Measurements from ENCODE around the gene FAM98C. TPM values are rescaled to one million over a fixed set of nuclear protein-coding genes. Genes with fewer than 3 reads are reported as not detected.

FAM98C gene
- total RNA-seq, 1 experiment from 2014 or later, result 10.2 TPM

DNA sequence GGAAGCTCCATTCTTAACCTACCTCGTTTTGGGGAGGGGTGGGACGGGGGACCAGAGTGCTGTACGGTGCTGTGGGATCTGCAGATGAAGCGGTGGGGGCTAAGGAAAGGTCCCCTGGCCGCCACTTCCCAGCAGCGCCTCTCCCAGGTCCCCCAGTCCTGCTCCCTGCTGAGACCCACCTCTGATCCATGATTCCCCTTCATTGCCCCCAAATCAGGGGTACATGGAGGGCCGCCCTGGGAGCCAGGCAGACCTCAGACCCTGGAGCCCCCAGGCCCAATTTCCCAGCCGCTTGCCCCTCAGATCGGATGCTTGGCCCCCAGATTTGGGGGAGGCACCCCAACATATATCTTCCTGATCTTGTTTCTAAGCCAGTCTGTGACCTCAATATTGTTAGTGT is 3.8 kb upstream of the FAM98C start:
- CTCF ChIA-PET, result interaction anchor here (0.6 kb wide), 1 partner anchor 107 kb away, joined by 4 read pairs; no protein-coding TSS in a partner anchor
- no peaks in the 10 kb centered on the region for H3K9me3 Mint-ChIP-seq
- POLR2A ChIA-PET, result no interaction called here
- peaks cover 6% of the 10 kb centered on the region; the same call in 1 of the 2 replicates for H3K36me3 Mint-ChIP-seq
- H3K27me3 Mint-ChIP-seq (ENCODE audit: low read depth), result peaks cover 79% of the 10 kb centered on the region
- peaks cover 9% of the 10 kb centered on the region for H3K4me1 Mint-ChIP-seq
- no peak overlapping the region for H3K4me3 Mint-ChIP-seq
- TF ChIP-seq, protein P1, sequence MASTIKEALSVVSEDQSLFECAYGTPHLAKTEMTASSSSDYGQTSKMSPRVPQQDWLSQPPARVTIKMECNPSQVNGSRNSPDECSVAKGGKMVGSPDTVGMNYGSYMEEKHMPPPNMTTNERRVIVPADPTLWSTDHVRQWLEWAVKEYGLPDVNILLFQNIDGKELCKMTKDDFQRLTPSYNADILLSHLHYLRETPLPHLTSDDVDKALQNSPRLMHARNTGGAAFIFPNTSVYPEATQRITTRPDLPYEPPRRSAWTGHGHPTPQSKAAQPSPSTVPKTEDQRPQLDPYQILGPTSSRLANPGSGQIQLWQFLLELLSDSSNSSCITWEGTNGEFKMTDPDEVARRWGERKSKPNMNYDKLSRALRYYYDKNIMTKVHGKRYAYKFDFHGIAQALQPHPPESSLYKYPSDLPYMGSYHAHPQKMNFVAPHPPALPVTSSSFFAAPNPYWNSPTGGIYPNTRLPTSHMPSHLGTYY (CRISPR knock-in tag; IDR thresholded peaks at IDR 0.05), result no peak
- TF ChIP-seq SOX15 (CRISPR knock-in tag; IDR thresholded peaks at IDR 0.05) (no peak), FOXP1 (CRISPR knock-in tag; IDR thresholded peaks at IDR 0.05; ENCODE audit: borderline replicate concordance) (no peak), NFYB (CRISPR knock-in tag; conservative IDR thresholded peaks at IDR 0.05; ENCODE audit: low read depth) (no peak)
- TF ChIP-seq, protein P2, sequence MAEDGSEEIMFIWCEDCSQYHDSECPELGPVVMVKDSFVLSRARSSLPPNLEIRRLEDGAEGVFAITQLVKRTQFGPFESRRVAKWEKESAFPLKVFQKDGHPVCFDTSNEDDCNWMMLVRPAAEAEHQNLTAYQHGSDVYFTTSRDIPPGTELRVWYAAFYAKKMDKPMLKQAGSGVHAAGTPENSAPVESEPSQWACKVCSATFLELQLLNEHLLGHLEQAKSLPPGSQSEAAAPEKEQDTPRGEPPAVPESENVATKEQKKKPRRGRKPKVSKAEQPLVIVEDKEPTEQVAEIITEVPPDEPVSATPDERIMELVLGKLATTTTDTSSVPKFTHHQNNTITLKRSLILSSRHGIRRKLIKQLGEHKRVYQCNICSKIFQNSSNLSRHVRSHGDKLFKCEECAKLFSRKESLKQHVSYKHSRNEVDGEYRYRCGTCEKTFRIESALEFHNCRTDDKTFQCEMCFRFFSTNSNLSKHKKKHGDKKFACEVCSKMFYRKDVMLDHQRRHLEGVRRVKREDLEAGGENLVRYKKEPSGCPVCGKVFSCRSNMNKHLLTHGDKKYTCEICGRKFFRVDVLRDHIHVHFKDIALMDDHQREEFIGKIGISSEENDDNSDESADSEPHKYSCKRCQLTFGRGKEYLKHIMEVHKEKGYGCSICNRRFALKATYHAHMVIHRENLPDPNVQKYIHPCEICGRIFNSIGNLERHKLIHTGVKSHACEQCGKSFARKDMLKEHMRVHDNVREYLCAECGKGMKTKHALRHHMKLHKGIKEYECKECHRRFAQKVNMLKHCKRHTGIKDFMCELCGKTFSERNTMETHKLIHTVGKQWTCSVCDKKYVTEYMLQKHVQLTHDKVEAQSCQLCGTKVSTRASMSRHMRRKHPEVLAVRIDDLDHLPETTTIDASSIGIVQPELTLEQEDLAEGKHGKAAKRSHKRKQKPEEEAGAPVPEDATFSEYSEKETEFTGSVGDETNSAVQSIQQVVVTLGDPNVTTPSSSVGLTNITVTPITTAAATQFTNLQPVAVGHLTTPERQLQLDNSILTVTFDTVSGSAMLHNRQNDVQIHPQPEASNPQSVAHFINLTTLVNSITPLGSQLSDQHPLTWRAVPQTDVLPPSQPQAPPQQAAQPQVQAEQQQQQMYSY (CRISPR knock-in tag; IDR thresholded peaks at IDR 0.05), result no peak
- ATAC-seq (no peak), DNase-seq (ENCODE audit: low spot score) (no peak)
- H3K27ac Mint-ChIP-seq, result no peak overlapping the region

DNA sequence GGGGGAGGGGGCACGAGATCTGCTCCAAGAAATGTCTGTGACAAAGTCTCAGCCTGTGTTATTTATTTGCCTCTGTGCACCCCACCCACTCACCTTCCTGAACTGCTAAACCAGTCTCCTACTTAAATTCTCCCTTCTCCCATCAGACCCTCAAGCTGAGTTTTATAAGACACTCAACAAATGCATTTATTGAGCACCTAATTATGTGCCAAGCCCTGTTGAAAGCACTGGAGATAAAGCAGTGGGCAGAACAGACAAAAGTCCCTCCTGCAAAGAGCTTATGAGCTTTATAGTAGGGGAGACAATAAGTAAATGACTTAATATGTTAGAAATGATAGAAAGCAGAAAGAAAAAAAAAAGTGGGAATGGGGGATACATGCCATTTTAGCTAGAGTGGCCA is 3.4 kb upstream of the FAM98C start:
- no peaks in the 10 kb centered on the region for H3K9me3 Mint-ChIP-seq
- H3K27me3 Mint-ChIP-seq (ENCODE audit: low read depth), result peaks cover 83% of the 10 kb centered on the region
- ATAC-seq, result no peak
- no peak for DNase-seq (ENCODE audit: low spot score)
- peaks cover 6% of the 10 kb centered on the region; the same call in 1 of the 2 replicates for H3K36me3 Mint-ChIP-seq
- POLR2A ChIA-PET, result no interaction called here
- H3K4me1 Mint-ChIP-seq, result peaks cover 6% of the 10 kb centered on the region; the same call in 1 of the 2 replicates
- CTCF ChIA-PET, result interaction anchor here (0.6 to 1.1 kb wide), 2 partner anchors 78 to 161 kb away, joined by 3 to 6 read pairs; no protein-coding TSS in a partner anchor
- H3K27ac Mint-ChIP-seq, result no peak overlapping the region
- no peak overlapping the region for H3K4me3 Mint-ChIP-seq
- TF ChIP-seq RORB (CRISPR knock-in tag; IDR thresholded peaks at IDR 0.05) (no peak), ZNF396 (CRISPR knock-in tag; IDR thresholded peaks at IDR 0.05; ENCODE audit: borderline replicate concordance) (no peak), GABPB1 (CRISPR knock-in tag; IDR thresholded peaks at IDR 0.05) (no peak), ZNF423 (CRISPR knock-in tag; IDR thresholded peaks at IDR 0.05) (no peak), ELF4 (CRISPR knock-in tag; IDR thresholded peaks at IDR 0.05; ENCODE audit: low read depth) (no peak), IRF2 (CRISPR knock-in tag; IDR thresholded peaks at IDR 0.05; ENCODE audit: borderline replicate concordance, low read depth) (no peak), ATF1 (CRISPR knock-in tag; IDR thresholded peaks at IDR 0.05) (no peak), TCF7 (CRISPR knock-in tag; IDR thresholded peaks at IDR 0.05; ENCODE audit: low read depth) (no peak)
- TF ChIP-seq, protein P3, sequence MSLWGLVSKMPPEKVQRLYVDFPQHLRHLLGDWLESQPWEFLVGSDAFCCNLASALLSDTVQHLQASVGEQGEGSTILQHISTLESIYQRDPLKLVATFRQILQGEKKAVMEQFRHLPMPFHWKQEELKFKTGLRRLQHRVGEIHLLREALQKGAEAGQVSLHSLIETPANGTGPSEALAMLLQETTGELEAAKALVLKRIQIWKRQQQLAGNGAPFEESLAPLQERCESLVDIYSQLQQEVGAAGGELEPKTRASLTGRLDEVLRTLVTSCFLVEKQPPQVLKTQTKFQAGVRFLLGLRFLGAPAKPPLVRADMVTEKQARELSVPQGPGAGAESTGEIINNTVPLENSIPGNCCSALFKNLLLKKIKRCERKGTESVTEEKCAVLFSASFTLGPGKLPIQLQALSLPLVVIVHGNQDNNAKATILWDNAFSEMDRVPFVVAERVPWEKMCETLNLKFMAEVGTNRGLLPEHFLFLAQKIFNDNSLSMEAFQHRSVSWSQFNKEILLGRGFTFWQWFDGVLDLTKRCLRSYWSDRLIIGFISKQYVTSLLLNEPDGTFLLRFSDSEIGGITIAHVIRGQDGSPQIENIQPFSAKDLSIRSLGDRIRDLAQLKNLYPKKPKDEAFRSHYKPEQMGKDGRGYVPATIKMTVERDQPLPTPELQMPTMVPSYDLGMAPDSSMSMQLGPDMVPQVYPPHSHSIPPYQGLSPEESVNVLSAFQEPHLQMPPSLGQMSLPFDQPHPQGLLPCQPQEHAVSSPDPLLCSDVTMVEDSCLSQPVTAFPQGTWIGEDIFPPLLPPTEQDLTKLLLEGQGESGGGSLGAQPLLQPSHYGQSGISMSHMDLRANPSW (CRISPR knock-in tag; conservative IDR thresholded peaks at IDR 0.05; ENCODE audit: low read depth), result no peak
- TF ChIP-seq, protein P4, sequence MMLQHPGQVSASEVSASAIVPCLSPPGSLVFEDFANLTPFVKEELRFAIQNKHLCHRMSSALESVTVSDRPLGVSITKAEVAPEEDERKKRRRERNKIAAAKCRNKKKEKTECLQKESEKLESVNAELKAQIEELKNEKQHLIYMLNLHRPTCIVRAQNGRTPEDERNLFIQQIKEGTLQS (CRISPR knock-in tag; conservative IDR thresholded peaks at IDR 0.05), result no peak
- TF ChIP-seq, protein P5, sequence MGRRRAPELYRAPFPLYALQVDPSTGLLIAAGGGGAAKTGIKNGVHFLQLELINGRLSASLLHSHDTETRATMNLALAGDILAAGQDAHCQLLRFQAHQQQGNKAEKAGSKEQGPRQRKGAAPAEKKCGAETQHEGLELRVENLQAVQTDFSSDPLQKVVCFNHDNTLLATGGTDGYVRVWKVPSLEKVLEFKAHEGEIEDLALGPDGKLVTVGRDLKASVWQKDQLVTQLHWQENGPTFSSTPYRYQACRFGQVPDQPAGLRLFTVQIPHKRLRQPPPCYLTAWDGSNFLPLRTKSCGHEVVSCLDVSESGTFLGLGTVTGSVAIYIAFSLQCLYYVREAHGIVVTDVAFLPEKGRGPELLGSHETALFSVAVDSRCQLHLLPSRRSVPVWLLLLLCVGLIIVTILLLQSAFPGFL (CRISPR knock-in tag; IDR thresholded peaks at IDR 0.05; ENCODE audit: borderline replicate concordance), result no peak
- TF ChIP-seq, protein P6, sequence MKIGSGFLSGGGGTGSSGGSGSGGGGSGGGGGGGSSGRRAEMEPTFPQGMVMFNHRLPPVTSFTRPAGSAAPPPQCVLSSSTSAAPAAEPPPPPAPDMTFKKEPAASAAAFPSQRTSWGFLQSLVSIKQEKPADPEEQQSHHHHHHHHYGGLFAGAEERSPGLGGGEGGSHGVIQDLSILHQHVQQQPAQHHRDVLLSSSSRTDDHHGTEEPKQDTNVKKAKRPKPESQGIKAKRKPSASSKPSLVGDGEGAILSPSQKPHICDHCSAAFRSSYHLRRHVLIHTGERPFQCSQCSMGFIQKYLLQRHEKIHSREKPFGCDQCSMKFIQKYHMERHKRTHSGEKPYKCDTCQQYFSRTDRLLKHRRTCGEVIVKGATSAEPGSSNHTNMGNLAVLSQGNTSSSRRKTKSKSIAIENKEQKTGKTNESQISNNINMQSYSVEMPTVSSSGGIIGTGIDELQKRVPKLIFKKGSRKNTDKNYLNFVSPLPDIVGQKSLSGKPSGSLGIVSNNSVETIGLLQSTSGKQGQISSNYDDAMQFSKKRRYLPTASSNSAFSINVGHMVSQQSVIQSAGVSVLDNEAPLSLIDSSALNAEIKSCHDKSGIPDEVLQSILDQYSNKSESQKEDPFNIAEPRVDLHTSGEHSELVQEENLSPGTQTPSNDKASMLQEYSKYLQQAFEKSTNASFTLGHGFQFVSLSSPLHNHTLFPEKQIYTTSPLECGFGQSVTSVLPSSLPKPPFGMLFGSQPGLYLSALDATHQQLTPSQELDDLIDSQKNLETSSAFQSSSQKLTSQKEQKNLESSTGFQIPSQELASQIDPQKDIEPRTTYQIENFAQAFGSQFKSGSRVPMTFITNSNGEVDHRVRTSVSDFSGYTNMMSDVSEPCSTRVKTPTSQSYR (CRISPR knock-in tag; IDR thresholded peaks at IDR 0.05), result no peak
- TF ChIP-seq, protein P7, sequence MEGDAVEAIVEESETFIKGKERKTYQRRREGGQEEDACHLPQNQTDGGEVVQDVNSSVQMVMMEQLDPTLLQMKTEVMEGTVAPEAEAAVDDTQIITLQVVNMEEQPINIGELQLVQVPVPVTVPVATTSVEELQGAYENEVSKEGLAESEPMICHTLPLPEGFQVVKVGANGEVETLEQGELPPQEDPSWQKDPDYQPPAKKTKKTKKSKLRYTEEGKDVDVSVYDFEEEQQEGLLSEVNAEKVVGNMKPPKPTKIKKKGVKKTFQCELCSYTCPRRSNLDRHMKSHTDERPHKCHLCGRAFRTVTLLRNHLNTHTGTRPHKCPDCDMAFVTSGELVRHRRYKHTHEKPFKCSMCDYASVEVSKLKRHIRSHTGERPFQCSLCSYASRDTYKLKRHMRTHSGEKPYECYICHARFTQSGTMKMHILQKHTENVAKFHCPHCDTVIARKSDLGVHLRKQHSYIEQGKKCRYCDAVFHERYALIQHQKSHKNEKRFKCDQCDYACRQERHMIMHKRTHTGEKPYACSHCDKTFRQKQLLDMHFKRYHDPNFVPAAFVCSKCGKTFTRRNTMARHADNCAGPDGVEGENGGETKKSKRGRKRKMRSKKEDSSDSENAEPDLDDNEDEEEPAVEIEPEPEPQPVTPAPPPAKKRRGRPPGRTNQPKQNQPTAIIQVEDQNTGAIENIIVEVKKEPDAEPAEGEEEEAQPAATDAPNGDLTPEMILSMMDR (IDR thresholded peaks at IDR 0.05), result no peak
- TF ChIP-seq, protein P8, sequence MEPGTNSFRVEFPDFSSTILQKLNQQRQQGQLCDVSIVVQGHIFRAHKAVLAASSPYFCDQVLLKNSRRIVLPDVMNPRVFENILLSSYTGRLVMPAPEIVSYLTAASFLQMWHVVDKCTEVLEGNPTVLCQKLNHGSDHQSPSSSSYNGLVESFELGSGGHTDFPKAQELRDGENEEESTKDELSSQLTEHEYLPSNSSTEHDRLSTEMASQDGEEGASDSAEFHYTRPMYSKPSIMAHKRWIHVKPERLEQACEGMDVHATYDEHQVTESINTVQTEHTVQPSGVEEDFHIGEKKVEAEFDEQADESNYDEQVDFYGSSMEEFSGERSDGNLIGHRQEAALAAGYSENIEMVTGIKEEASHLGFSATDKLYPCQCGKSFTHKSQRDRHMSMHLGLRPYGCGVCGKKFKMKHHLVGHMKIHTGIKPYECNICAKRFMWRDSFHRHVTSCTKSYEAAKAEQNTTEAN (CRISPR knock-in tag; IDR thresholded peaks at IDR 0.05), result no peak

All from WTC11 (cell line).